ENCODE data around the gene ICOSLG.
"Not testable (repeated sequence)": the region's sequence is repeated elsewhere in the genome, so short reads cannot be mapped to it uniquely, and the experiment has no call there.

- not testable (repeated sequence) for TF ChIP-seq NR3C1 (CRISPR knock-in tag; IDR thresholded peaks at IDR 0.05); SIN3A (IDR thresholded peaks at IDR 0.05; ENCODE audit: borderline replicate concordance, low read depth, low read length); ZNF644 (CRISPR knock-in tag; IDR thresholded peaks at IDR 0.05; ENCODE audit: low read depth); ZNF10 (CRISPR knock-in tag; IDR thresholded peaks at IDR 0.05; ENCODE audit: borderline replicate concordance, low read depth); ZNF746 (CRISPR knock-in tag; IDR thresholded peaks at IDR 0.05); ZNF205 (CRISPR knock-in tag; IDR thresholded peaks at IDR 0.05); NR1H2 (CRISPR knock-in tag; IDR thresholded peaks at IDR 0.05; ENCODE audit: borderline replicate concordance, low read depth); JUNB (CRISPR knock-in tag; IDR thresholded peaks at IDR 0.05; ENCODE audit: borderline replicate concordance); PBX2 (CRISPR knock-in tag; IDR thresholded peaks at IDR 0.05); TFE3 (CRISPR knock-in tag; IDR thresholded peaks at IDR 0.05); CTCF (CRISPR knock-in tag; IDR thresholded peaks at IDR 0.05); NFYC (CRISPR knock-in tag; IDR thresholded peaks at IDR 0.05); ZNF768 (CRISPR knock-in tag; IDR thresholded peaks at IDR 0.05)
These were observed 58.5 kb downstream of the ICOSLG start for GRCh38 chr21:44182202-44182601.
